SK-N-SH (cell line): ENCODE results near the gene CFAP57.

Experiments
- EZH2phosphoT487 ChIP-seq: fragments of 200-600 bp; sonication (generic); IDR thresholded peaks from 2 replicates; pipeline ENCODE4 v1.6.1; 2017; ENCODE audit warnings: low read depth, mixed run types, mild to moderate bottlenecking, antibody characterized with exemption, moderate library complexity, borderline replicate concordance
- FOSL2 ChIP-seq: IDR thresholded peaks from 2 replicates; pipeline ENCODE4 v1.4.0; 2012; ENCODE audit warnings: low read depth, mild to moderate bottlenecking, moderate library complexity, borderline replicate concordance
- MXI1 ChIP-seq: IDR thresholded peaks from 2 replicates; pipeline ENCODE4 v1.6.1; 2012; ENCODE audit warnings: mild to moderate bottlenecking, low read depth, low read length, improper control_type of control experiment
- NFIC ChIP-seq: IDR thresholded peaks from 2 replicates; pipeline ENCODE4 v1.4.0; 2012; ENCODE audit warnings: borderline replicate concordance
- POLR2AphosphoS5 ChIP-seq: IDR thresholded peaks from 2 replicates; pipeline ENCODE4 v1.6.1; 2012; ENCODE audit warnings: low read depth, low read length
- RAD21 ChIP-seq: IDR thresholded peaks from 2 replicates; pipeline ENCODE4 v1.6.1; 2012; ENCODE audit warnings: mild to moderate bottlenecking, low read length
- REST ChIP-seq: IDR thresholded peaks from 2 replicates; pipeline ENCODE4 v1.6.1; 2012; ENCODE audit warnings: mild to moderate bottlenecking, low read depth, low read length, moderate library complexity
- YY1 ChIP-seq: IDR thresholded peaks from 2 replicates; pipeline ENCODE4 v1.4.0; 2012; ENCODE audit warnings: low read depth, mild to moderate bottlenecking

DNA sequence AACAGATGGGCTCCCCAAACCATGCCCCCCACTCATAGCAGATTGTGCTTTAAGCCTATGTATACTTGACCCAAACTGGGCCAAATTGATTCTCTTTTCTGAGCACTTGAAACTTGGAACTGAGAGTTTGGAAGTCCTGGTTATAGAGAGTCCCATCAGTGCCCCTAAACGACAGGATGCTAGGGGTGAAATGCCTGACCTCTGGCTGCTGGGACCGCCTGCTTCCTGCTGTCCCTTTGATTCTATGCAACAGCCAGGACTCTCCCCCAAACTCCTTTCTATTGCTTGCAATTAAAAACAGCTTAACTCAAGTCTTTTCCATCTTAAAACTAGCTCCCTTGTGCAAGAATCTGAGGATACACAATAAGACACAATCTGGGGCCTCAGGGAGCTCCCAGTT, 108.6 kb downstream of the CFAP57 start:
- TF ChIP-seq MXI1 (no peak), REST (no peak), RAD21 (no peak), EZH2phosphoT487 (no peak), FOSL2 (no peak), YY1 (no peak), NFIC (no peak), POLR2AphosphoS5 (no peak)
